ENCODE measurements around the gene CBX4.

GRCh38 chr17:79811868-79812352, 27.3 kb downstream of the CBX4 start:
- TF ChIP-seq CTCF (IDR thresholded peaks at IDR 0.05) (no peak), POLR2A (IDR thresholded peaks at IDR 0.05) (no peak), POLR2AphosphoS5 (IDR thresholded peaks at IDR 0.05) (no peak)
